22Rv1 (cell line): ENCODE results near the gene TRAPPC5.

Experiments used
- ZFX ChIP-seq: fragments of 450-650 bp; IDR thresholded peaks from 2 replicates; pipeline ENCODE4 v1.6.1; 2017; ENCODE audit warnings: antibody characterized with exemption, borderline replicate concordance
- TF ChIP-seq, protein P1 (sequence below): fragments of 450-650 bp; IDR thresholded peaks from 2 replicates; pipeline ENCODE4 v1.5.1; 2017; ENCODE audit warnings: mild to moderate bottlenecking

DNA sequence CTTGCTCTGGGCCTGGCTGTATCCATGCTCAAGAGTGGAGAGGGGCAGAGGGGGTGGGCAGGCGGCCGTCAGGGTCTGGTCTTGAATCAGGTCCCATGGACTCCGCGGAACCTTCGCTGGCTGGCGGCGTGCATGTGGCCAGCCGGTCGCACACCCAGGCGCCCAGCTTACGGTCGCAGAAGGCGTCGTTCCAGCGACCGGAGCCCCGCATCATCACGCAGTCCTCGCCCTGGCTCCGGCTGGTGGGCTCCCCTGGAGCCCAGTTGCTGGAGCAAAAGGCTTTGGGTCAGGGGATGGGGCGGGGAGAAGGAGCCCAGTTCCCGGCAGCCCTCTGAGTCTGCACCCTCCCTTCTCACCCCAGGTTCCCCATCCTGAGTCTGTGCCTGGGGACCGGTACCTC lies 8.5 kb downstream of the TRAPPC5 start:
- TF ChIP-seq, protein P1, sequence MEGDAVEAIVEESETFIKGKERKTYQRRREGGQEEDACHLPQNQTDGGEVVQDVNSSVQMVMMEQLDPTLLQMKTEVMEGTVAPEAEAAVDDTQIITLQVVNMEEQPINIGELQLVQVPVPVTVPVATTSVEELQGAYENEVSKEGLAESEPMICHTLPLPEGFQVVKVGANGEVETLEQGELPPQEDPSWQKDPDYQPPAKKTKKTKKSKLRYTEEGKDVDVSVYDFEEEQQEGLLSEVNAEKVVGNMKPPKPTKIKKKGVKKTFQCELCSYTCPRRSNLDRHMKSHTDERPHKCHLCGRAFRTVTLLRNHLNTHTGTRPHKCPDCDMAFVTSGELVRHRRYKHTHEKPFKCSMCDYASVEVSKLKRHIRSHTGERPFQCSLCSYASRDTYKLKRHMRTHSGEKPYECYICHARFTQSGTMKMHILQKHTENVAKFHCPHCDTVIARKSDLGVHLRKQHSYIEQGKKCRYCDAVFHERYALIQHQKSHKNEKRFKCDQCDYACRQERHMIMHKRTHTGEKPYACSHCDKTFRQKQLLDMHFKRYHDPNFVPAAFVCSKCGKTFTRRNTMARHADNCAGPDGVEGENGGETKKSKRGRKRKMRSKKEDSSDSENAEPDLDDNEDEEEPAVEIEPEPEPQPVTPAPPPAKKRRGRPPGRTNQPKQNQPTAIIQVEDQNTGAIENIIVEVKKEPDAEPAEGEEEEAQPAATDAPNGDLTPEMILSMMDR = no peak
- no peak for TF ChIP-seq ZFX
